Psoas muscle (tissue), 8 donors: Measurements from ENCODE around the gene TMEM72. TPM values are rescaled to one million over a fixed set of nuclear protein-coding genes. Genes with fewer than 3 reads are reported as not detected.

Source experiments
- ATAC-seq, 4 donors: fragments of 200-7000 bp; cut with Tn5 transposase; one replicate each; pipeline ENCODE4 v1.9.1; 2020; ENCODE audit warnings: moderate library complexity in 3 of 4, mild to moderate bottlenecking in 2 of 4
- DNase-seq, 2 donors: peaks; one replicate each; pipeline ENCODE4 v3.0.0-alpha.2; 2020
- H3K27ac ChIP-seq: fragments of 200-600 bp; one replicate; pipeline ENCODE4 v1.8.0; 2022
- H3K27me3 ChIP-seq, 3 donors: fragments of 200-600 bp in 1 of 3; one replicate each; pipeline versions ENCODE4 v1.6.1 to v1.8.0; 2013 to 2022; ENCODE audit warnings: low read length in 2 of 3, mild to moderate bottlenecking in 2 of 3, moderate library complexity in 1 of 3; ENCODE audit not compliant: insufficient read depth in 3 of 3
- H3K36me3 ChIP-seq, 2 donors: fragments of 200-600 bp in 1 of 2; one replicate each; pipeline versions ENCODE4 v1.6.1 to v1.8.0; 2013 to 2022; ENCODE audit warnings: low read depth in 1 of 2, mild to moderate bottlenecking in 1 of 2, moderate library complexity in 1 of 2; ENCODE audit not compliant: insufficient read depth in 1 of 2
- H3K4me1 ChIP-seq: fragments of 200-600 bp; one replicate; pipeline ENCODE4 v1.8.0; 2022
- H3K4me3 ChIP-seq: fragments of 200-600 bp; one replicate; pipeline ENCODE4 v1.8.0; 2022; ENCODE audit warnings: mild to moderate bottlenecking
- H3K9me3 ChIP-seq: fragments of 200-600 bp; one replicate; pipeline ENCODE4 v1.8.0; 2022
- CTCF ChIP-seq: fragments of 200-600 bp; IDR thresholded peaks from one replicate; pipeline ENCODE4 v1.8.0; 2022; ENCODE audit warnings: antibody characterized with exemption
- WGBS, 3 donors: extraction: QIAGEN DNeasy Blood & Tissue Kit; methylation state at CpG; one replicate each; pipeline versions ENCODE4 v1.1.6 to v1.1.7; 2013; 5-methylcytosine and 5-hydroxymethylcytosine counted together
- intact Hi-C, 2 donors: fragments of 100-400 bp; cut with DNase I; formaldehyde crosslinking; loops; one replicate each; pipeline versions ENCODE4 v1.11.0 to v1.14.2; 2022
- polyA plus RNA-seq, 3 donors: library from polyadenylated mRNA; stranded (reverse); fragments of 200-250 nt; gene quantifications; one replicate each; pipeline ENCODE4 v1.2.3, GENCODE V29; 2013
- total RNA-seq, 4 donors: library from RNA; stranded (reverse); fragmentation: NEBNext Ultra II Directional in 2 of 4; extraction: Animal tissue kit (Norgen Biotek cat#: 25700) in 2 of 4; gene quantifications; one replicate each; pipeline versions ENCODE4 v1.2.1 to v1.2.4, GENCODE V29; 2021 to 2023
- donor health status: healthy with polysubstance abuse.
- donor health status: DM: no; HTN: no; CAD: no; lungs with moderate emphysema.
- donor health status: Bipolar disorder and iron deficiency.
- donor health status: healthy.
- donor health status: DM: yes; HTN: yes; CAD: no.
- donor health status: DM: no; HTN: no; CAD: no.
- donor health status: DM: no; HTN: no; CAD: no.
- donor health status: DM: yes; HTN: yes; CAD: no.

The TMEM72 gene
- total and polyA plus RNA-seq, 7 donors = not detected

GRCh38 chr10:44873160-44873559 lies 38.0 kb upstream of the TMEM72 start:
- 48 to 57% (median 50%) methylated on average over 6 of the region's 6 CpGs for WGBS, 3 donors
- no peak for ATAC-seq
- TF ChIP-seq CTCF = no peak
- Histone ChIP-seq H3K9me3 (no peaks in the 10 kb centered on the region), H3K27me3 (no peaks in the 10 kb centered on the region), H3K27ac (no peak overlapping the region), H3K36me3 (no peaks in the 10 kb centered on the region), H3K4me3 (no peak overlapping the region), H3K4me1 (peaks cover 3% of the 10 kb centered on the region)
- no peak for DNase-seq
- intact Hi-C loops = no loop called here

- ATAC-seq = no peak
- no peak for DNase-seq
- H3K36me3 ChIP-seq = no peaks in the 10 kb centered on the region
- H3K4me3 ChIP-seq = no peak overlapping the region
- H3K27ac ChIP-seq = no peak overlapping the region
- no peaks in the 10 kb centered on the region for H3K9me3 ChIP-seq
- intact Hi-C loops = no loop called here
- peaks cover 6% of the 10 kb centered on the region for H3K4me1 ChIP-seq
- no peak for TF ChIP-seq CTCF
- WGBS, 3 donors = 12 to 32% (median 22%) methylated on average over 1 of the region's 1 CpG
- no peaks in the 10 kb centered on the region for H3K27me3 ChIP-seq
These were observed 37.0 kb upstream of the TMEM72 start for GRCh38 chr10:44874166-44874565.

- Histone ChIP-seq H3K4me1 (peaks cover 11% of the 10 kb centered on the region), H3K9me3 (no peaks in the 10 kb centered on the region), H3K27ac (peak overlapping the region; percentile 50), H3K36me3 (no peaks in the 10 kb centered on the region), H3K27me3 (no peaks in the 10 kb centered on the region), H3K4me3 (peak overlapping the region; percentile 71)
- DNase-seq (peak; percentile 87 to 94), ATAC-seq (peak; percentile 90 to 96 (median 92))
- TF ChIP-seq CTCF = no peak
- WGBS, 3 donors = 1 to 2% (median 2%) methylated on average over 29 of the region's 29 CpGs
- intact Hi-C loops = no loop called here
These were observed 32.2 kb upstream of the TMEM72 start for GRCh38 chr10:44878706-44879530.

- Histone ChIP-seq H3K9me3 (no peaks in the 10 kb centered on the region), H3K27ac (no peak overlapping the region), H3K36me3 (no peaks in the 10 kb centered on the region), H3K4me3 (peak overlapping the region; percentile 71), H3K4me1 (peaks cover 8% of the 10 kb centered on the region), H3K27me3 (no peaks in the 10 kb centered on the region)
- TF ChIP-seq CTCF = no peak
- DNase-seq (peak in 1 of 2 donors; percentile 65), ATAC-seq (peak; percentile 16 to 65 (median 52))
- intact Hi-C loops = no loop called here
- 14 to 21% (median 18%) methylated on average over 14 of the region's 14 CpGs for WGBS, 3 donors
These were observed 31.6 kb upstream of the TMEM72 start for GRCh38 chr10:44879531-44879899.
